Measurements from ENCODE around the gene CDC20. TPM values are rescaled to one million over a fixed set of nuclear protein-coding genes. Genes with fewer than 3 reads are reported as not detected.

Gene CDC20
- total RNA-seq, 1 donor from 2014 or later, result 22.5 TPM

DNA sequence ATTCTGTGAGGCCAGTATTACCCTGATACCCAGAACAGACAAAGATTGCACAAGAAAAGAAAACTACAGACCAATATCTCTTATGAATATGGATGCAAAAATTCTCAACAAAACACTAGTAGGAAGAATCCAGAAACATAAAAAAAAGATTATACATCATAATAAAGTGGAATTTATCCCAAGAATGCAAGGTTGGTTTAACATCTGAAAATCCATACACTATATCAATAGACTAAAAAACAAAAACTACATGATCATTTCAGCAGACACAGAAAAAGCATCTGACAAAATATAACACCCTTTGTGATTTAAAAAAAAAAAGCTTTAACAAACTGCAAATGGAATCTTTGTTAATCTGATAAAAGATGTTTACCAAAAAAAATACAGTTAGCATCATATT lies 33.4 kb upstream of the CDC20 start:
- H3K27me3 Mint-ChIP-seq (ENCODE audit: unreplicated experiment), result no peaks in the 10 kb centered on the region
- H3K9me3 Mint-ChIP-seq (ENCODE audit: unreplicated experiment), result peaks cover 8% of the 10 kb centered on the region
- H3K27ac Mint-ChIP-seq (ENCODE audit: unreplicated experiment), result no peak overlapping the region
- H3K4me1 Mint-ChIP-seq (ENCODE audit: low read depth, unreplicated experiment), result no peaks in the 10 kb centered on the region
- TF ChIP-seq, protein P1, sequence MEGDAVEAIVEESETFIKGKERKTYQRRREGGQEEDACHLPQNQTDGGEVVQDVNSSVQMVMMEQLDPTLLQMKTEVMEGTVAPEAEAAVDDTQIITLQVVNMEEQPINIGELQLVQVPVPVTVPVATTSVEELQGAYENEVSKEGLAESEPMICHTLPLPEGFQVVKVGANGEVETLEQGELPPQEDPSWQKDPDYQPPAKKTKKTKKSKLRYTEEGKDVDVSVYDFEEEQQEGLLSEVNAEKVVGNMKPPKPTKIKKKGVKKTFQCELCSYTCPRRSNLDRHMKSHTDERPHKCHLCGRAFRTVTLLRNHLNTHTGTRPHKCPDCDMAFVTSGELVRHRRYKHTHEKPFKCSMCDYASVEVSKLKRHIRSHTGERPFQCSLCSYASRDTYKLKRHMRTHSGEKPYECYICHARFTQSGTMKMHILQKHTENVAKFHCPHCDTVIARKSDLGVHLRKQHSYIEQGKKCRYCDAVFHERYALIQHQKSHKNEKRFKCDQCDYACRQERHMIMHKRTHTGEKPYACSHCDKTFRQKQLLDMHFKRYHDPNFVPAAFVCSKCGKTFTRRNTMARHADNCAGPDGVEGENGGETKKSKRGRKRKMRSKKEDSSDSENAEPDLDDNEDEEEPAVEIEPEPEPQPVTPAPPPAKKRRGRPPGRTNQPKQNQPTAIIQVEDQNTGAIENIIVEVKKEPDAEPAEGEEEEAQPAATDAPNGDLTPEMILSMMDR (IDR thresholded peaks at IDR 0.05; ENCODE audit: partially characterized antibody, unreplicated experiment), result no peak
- no peak for DNase-seq
- peaks cover 37% of the 10 kb centered on the region for H3K36me3 Mint-ChIP-seq (ENCODE audit: unreplicated experiment)
- H3K4me3 Mint-ChIP-seq (ENCODE audit: unreplicated experiment), result no peak overlapping the region

- TF ChIP-seq, protein P1 (IDR thresholded peaks at IDR 0.05; ENCODE audit: partially characterized antibody, unreplicated experiment), result no peak
- Mint-ChIP-seq H3K36me3 (ENCODE audit: unreplicated experiment) (peaks cover 37% of the 10 kb centered on the region), H3K4me1 (ENCODE audit: low read depth, unreplicated experiment) (no peaks in the 10 kb centered on the region)
Measured at GRCh38 chr1:43327549-43328292, 31.1 kb upstream of the CDC20 start.

DNA sequence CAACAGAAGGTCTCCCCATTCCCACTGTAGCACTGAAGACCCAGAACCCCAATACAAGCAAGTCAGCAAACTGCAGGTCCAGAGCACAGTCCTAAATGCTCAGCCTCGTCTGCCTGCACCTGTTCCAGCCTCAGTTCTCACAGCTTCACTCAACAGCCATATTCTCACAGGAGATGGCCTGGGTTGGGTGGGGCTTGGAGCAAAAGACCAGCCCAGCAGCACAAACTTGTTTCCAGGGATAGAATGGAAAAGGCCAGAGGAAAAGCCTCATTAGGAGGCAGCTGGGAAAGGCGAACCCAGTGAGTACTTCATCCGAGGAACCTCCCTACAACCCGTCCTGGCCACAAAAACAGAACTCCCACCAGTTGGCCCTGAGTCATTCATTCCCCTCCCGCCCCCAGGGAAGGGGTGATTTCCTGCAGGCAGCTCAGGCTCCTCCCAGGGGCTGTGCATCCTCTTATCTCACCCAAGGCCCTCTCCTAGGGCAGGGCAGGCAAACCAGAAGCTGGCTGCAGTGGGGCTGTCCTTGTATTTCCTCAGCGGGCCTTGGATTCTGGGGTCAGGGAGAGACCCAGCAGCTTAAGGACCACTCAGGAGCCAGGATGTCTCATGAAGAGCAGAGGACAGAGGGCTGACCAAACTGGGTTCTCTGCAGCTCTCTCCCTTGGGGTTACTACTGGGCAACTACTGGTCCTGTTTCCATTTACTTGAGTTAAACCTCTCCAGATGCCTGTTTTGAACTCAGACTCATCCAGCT lies 28.6 kb upstream of the CDC20 start:
- H3K36me3 Mint-ChIP-seq (ENCODE audit: unreplicated experiment), result peaks cover 24% of the 10 kb centered on the region
- H3K27me3 Mint-ChIP-seq (ENCODE audit: unreplicated experiment), result peaks cover 4% of the 10 kb centered on the region
- TF ChIP-seq, protein P1 (IDR thresholded peaks at IDR 0.05; ENCODE audit: partially characterized antibody, unreplicated experiment), result no peak
- DNase-seq, result no peak
- H3K9me3 Mint-ChIP-seq (ENCODE audit: unreplicated experiment), result peaks cover 6% of the 10 kb centered on the region
- no peaks in the 10 kb centered on the region for H3K4me1 Mint-ChIP-seq (ENCODE audit: low read depth, unreplicated experiment)
- no peak overlapping the region for H3K27ac Mint-ChIP-seq (ENCODE audit: unreplicated experiment)
- H3K4me3 Mint-ChIP-seq (ENCODE audit: unreplicated experiment), result no peak overlapping the region

More at GRCh38 chr1:43327549-43328292, 31.1 kb upstream of the CDC20 start:
- H3K27ac Mint-ChIP-seq (ENCODE audit: unreplicated experiment), result no peak overlapping the region
- H3K4me3 Mint-ChIP-seq (ENCODE audit: unreplicated experiment), result no peak overlapping the region
- peaks cover 2% of the 10 kb centered on the region for H3K27me3 Mint-ChIP-seq (ENCODE audit: unreplicated experiment)
- no peak for DNase-seq
- peaks cover 8% of the 10 kb centered on the region for H3K9me3 Mint-ChIP-seq (ENCODE audit: unreplicated experiment)

GRCh38 chr1:43331688-43332087 lies 27.1 kb upstream of the CDC20 start:
- H3K4me1 Mint-ChIP-seq (ENCODE audit: low read depth, unreplicated experiment), result no peaks in the 10 kb centered on the region
- TF ChIP-seq, protein P1 (IDR thresholded peaks at IDR 0.05; ENCODE audit: partially characterized antibody, unreplicated experiment), result no peak
- H3K36me3 Mint-ChIP-seq (ENCODE audit: unreplicated experiment), result peaks cover 17% of the 10 kb centered on the region

More at GRCh38 chr1:43331688-43332087, 27.1 kb upstream of the CDC20 start:
- H3K27me3 Mint-ChIP-seq (ENCODE audit: unreplicated experiment), result peaks cover 4% of the 10 kb centered on the region
- H3K4me3 Mint-ChIP-seq (ENCODE audit: unreplicated experiment), result no peak overlapping the region
- DNase-seq, result no peak
- peaks cover 3% of the 10 kb centered on the region for H3K9me3 Mint-ChIP-seq (ENCODE audit: unreplicated experiment)
- H3K27ac Mint-ChIP-seq (ENCODE audit: unreplicated experiment), result no peak overlapping the region
